GM18498 (cell line): Measurements from ENCODE around the gene UTP25.

Experiments
- ATAC-seq: cut with Tn5 transposase; IDR thresholded peaks from one replicate; pipeline ENCODE4 v1.9.1; 2021; ENCODE audit warnings: mild to moderate bottlenecking, moderate library complexity; ENCODE audit not compliant: unreplicated experiment

Gene UTP25

DNA sequence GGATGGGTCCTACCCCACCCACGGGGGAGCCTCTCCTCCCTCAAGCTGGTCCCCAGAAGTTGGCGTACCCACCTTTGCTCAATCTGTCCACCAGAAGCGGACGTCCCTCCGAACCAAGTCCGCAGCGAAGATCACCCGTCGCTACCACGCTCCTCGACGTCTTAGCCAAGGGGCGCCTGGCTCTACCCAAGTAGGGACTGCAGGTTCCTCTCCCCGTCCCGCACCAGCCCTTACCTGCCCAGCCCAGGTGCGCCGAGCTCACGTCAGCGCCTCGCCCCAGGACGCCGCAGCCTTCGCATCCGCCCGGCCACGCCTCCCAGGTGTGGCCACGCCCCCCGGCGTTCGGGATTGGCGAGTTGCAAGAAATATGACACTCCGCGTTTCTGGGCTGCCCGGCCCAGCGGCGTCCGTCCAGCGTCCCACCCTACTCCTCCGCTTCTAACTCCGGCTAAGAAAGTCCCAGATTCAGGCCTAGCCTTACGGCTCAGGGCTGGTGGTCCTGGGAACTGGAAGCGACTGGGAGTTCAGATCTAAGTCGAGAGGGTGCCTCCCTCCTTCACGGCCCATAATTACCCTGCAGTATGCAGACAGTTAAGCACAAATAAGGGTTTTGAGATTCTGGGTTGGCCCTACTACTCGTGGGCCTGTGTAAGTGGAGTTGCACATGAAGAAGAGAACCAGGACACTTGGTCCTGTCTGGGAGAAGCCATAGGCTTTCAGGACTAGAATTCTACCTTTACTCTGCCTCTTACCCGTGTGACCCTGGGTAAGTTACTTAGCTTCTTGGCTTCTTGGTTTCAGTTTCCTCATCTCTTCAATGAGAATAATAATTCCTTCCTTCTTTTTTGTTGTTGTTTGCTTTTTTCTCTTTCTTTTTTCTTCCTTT lies 21.7 kb upstream of the UTP25 start, which contains the start of gene IRF6:
TSS of gene IRF6 (minus strand) at position 268 of the 886 bp plus-strand sequence. CDS start 4,729 bp downstream, outside the sequence.
- peak; percentile 94 for ATAC-seq

DNA sequence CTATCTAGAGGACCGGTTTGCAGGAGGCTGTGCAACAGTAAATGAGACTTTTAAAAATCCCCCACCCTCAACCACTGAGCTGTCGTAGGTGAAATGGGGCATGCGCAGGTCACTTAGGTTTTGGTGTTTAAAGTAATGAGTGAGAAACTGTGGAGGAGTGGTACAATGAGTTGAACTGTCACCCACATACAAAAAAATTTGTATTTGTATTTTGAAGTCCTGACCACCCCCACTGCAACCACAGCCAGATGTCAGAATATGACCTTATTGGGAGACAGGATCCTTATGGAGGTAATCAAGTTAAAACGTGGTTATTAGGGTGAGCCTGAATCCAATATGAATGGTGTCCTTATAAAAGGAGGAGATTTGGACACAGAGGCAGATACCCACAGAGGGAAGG lies 20.3 kb upstream of the UTP25 start:
- ATAC-seq = no peak

DNA sequence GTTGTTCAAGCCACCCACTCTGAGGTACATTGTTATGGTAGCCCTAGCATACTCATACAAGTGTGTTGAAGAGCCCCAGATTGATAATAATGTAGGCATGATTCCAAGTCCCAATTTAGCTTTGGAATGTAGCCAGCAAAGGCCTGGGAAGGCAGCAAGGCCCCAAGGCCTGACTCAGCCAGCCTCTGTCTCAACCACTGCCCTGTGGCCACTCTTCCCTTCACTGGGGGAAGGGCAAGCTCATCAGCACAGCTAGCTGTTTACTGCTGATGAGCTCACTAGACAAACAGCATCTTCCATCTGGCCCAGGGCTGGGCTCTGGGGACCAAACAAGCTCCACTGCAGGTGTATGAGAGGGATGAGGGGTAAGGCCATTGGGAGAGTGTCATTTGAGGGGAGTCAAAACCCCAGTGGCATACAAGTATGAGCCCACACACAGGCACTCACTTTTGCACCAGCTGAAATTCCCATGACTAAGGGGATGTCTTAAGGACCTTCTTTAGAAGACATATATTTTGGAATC lies 19.7 kb upstream of the UTP25 start:
- ATAC-seq = no peak

DNA sequence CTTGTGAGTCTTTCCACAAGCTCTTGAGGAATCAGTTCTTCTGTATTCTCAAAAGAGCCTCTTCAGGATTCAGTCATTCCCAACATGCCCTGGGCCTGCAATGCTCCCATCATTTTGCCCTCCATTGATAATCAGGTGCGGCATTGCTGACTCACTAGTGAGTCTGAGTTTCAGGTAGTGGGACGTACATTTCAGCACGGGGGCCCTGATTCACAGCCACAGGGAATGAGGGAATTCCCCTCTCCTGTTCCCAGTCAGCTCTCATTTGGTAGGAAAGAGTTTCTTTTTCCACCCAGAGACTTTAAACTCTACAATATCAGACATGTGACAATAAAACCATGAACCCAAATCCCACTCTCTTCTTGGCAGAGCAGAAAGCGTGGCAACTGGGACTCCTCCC lies 18.2 kb upstream of the UTP25 start:
- ATAC-seq = no peak

DNA sequence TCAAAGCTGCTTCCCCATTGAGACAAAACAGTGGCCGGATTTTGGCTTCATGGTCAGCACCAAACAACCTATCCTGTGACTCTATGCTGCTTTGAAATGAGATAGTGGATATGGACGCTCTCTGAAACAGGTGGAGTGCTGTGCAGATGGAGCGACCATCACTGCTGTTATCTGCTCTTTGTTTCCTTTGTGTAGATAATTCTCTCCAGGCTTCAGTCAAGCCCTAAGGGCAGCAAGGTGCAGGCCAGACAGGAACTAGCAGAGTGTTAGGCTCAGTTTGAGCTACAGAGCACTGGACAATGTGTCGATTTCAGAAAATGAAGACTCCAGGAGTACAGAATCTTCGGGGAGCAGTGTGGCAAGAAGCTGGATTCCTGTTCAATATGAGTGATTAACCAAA lies 17.0 kb upstream of the UTP25 start:
- ATAC-seq = no peak

DNA sequence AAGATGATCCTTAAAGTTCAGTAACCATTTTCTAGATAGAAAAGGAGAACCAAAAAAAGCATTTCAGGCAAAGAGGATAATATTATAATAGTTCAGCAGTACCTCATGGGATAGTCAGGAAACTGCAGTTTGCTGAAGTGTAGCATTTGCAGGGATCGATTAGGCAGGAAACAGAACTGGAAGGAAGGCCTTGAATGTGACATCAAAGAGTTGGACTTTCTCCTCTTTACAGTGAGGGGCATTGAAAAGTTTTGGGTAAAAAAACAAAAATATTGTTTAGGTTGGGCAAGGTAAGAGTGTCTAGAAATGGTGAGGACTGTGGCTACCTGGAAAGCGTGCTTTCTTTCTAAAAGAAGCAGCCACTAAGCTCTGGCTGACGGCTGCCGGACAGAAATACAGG lies 13.9 kb upstream of the UTP25 start:
- no peak for ATAC-seq

DNA sequence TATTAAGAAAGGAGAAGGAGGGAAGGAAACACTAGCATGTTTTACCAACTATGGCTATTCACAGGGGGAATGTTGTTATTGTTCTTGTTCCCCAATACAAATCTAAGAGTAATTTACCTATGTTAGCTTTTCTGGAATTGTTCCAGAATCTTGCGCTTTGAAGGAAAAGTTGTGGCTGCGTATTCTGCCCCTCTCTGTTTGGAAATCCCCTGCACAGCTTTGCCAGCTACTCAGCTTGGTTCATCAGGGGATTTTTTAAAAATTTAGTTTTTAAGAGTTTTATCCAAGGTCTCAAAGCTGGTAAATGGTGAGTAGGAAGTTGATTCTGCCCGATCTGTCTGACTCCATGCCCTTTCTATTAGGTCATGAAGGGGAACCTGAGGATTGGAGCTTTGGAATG lies 12.3 kb upstream of the UTP25 start:
- no peak for ATAC-seq

DNA sequence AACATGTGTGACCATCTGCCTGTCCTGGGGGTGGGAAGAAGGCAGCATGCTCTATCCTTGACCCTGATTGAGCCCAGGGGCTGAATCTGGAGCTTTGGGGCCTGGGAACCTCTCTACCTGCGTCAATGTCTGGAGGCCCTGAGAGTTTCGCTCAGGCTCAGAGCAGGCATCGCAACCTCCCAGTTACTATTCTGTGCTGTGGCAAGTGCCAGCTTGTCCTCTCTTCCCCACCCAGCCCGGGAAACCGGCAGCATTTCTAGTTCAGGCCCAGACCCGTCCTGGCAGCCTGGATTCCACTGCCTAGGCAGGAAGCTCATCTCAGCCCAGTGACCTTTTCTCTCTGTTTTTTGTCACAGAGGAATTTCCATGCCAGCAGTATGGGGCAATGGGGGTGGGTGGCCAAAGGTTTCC lies 11.8 kb upstream of the UTP25 start:
- no peak for ATAC-seq

DNA sequence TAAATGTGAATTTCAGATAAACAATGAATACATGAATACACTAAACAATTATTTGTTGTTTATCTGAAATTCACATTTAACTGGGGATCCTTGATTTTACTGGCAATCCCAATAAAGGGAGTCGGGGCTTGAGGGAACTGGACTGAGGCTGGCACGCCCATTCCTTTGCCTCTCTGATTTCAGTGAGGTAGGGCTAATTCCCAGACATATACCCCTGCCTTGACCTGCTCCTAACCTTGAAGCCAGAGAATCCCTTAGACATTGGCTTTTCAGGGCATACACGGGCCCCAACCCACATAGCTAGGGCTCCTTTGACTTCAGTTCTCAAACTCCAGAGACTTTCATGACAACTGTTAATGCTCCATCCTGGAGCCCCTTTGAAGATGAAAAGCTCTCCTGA lies 10.8 kb upstream of the UTP25 start:
- ATAC-seq = no peak

DNA sequence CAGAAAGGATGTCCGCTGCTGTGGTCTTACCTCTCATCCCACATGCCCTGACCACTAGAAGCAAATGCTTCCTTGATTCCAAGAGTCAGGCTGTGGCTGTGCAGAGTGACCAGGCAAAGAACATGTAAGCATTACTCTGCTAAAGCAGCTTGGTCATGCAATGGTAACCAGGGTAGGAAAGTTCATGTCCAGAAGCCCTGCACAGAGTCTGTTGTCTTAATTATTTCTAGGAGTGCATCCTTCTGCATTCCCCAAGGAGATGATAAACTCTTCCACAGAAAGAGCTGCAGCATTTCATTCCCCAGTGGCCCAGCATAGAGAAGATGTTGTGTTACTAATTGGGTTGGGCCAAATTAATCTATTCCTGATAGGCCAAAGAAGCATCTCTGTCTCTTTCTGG lies 10.1 kb upstream of the UTP25 start:
- ATAC-seq = no peak

DNA sequence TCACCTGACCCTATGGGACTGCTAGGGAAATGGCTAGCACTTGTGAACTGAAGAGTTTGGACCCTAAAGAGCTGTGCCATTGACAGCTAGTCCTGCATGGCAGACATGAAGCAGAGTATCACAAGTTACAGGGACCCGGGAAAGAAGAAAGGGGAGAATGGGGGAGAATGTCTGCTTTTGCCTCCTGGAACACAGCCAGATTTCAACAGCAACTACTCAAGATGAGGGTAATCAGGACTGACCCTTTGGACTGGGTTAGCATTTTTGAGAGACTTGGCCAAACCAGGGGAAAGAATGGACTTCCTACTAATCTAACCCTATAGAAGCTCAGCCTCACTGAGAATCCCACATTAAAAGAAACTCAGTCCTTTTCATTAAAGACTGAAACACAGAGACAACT lies 8.7 kb upstream of the UTP25 start:
- no peak for ATAC-seq

DNA sequence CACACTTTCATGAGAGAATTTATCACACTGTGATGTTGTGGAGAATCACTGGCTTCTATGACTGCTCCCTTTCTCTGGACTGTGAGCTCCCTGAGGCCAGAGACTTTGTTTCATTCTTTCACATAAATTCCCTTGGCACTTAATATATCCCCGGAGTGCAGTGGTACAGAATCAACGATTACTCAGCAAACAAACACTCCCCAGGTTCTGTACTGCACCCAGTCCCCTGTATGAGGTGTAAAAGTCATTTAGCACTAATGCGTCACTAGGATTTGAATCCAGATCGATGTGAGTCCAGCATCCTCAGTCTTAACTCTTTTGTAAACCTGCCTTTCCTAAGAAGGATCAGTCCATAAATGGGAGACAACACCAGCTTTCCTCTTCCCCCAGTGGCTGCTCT lies 6.8 kb upstream of the UTP25 start:
- ATAC-seq = no peak

DNA sequence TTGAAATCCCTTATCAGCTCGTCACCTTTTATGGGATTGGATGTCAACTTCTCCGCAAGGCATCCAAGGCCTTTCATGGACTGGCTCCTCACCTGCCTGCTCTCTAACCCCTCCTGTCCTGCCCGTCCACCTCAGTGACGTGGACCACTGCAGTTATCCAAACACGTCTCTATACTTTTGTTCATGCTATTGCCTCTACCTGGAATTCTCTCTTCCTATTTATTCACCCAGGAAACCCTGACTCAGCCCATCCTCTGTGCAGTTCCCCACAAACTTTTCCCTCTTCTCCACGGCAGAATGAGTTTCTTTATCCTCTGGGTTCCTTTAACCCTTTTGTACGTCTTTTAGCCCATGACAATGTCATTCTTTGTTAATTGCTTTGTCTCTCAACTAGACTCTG lies 5.1 kb upstream of the UTP25 start:
- no peak for ATAC-seq

DNA sequence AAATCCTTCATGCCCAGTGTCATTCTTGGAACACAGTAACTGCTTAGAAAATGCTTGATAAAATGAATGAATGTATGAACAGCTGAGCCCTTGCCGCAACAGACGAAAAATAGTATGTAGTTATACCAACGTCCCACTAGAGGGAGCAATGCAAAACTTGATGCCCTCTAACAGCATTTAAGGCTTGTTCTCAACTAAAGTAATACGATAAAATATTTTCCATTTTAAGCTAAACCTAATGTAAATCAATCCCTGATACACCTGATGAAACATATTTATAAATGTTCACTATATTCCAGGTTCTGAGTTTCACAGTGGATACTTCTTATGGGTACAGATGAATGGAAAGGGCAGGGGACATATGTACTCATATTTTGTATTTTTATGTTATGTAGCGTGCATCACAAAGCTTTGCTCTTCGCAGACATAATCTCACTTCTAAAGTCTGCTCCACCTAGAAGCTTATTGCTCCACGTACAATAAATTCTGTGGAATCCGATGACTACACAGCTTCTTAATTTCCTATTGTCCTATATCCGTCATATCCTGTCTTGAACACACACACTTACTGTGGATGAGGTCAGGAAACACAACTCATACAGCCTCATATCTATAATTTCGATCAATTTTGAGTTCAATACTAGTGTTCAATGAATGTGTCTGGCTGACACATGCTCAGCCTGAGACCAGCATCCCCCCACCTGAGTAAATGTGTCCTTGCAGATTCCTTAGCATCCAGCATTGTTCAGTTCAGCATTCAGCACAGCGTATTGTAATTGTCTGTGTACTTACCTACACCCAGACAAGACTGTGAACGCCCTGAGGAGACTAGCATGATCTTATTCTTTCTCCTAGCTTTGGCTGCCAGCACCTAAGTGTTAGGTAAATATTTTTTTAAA lies 4.4 kb upstream of the UTP25 start:
- peak; percentile 36 for ATAC-seq

DNA sequence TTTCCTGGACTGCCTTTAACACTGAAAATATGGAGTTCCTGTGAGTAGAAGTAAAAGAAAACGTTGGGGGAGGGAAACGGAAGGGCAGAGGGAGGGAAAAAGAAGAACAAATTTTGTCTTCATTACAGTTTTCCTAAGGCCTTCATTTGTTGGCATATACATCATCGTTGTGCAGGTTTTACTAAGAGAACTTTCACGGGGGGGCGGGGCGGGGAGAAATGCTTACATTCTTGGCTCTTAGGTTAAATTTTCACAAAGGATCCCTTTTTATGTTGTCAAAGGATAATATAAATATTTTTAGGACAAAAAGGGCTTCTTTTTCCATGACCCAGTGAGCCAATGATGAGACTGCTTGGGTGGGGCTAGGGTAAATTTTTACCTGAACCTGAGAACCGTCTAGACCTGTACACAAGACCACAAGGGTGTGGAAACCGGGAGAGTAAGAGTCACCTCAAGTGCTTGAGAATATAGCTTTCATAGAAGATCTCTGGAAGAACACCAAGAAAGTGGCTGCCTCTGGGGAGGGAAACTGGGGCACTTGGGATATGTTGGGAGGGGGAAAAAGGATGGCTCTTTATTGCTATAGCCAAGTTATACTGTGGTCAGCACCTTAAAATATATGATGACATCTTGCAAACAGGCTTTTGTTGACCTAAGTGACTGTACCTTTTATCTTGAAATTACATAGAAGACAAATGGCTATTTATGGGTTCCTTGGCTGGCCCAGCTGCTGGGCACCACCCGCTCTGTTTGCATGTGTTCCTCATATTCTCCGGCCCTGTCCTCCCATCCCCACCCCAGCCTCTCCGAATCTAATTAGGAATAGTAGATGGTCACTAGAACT lies 2.0 kb upstream of the UTP25 start:
- no peak for ATAC-seq

DNA sequence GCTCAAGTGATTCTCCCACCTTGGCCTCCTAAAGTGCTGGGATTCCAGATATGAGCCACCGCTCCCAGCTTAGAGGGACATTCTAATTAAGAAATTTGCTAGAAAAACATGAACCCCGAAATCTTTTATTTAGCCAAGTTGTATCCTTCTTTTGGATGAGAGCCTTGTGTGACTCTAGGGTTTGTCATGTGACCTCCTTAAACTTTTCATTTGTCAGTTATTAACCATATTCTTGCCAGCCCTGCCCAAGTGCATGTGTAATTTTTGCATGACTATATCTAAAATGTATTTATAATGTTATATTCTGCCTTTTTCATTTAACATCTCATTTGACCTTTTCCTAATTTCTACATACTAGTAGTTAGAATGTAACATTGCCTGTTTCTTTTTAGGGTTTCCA lies 1.9 kb downstream of the UTP25 start:
- ATAC-seq = no peak

DNA sequence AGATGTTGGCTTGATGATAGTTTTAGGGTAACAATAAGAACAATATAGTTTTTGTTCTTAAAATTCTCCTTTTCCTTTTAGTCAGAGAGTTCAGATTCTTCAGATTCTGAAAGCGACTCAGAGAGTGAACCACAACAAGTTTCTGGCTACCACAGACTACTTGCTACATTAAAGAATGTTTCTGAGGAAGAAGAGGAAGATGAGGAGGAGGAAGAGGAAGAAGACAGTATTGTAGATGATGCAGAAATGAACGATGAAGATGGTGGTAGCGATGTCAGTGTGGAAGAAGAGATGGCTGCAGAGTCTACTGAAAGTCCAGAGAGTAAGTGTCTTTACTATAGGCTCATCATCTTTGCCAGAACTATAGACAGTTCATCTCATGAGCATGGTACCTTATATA lies 3.0 kb downstream of the UTP25 start:
- no peak for ATAC-seq

DNA sequence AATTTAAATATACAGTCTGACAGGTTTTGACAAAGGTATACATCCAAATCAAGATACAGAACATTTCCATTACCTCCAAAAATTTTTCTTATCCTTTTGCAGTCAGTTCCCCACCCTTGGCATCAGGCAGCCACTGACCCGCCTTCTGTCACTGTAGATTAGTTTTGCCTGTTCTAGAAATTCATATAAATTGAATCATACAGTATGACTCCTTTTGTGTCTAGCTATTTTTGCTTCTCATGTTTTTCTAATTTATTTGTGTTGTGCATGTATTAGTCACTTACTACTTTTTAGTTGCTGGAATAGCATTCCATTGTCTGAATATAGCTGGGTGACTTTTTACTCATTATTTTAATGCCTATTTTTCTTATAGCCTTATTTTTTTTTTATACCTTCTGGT lies 3.8 kb downstream of the UTP25 start:
- no peak for ATAC-seq

DNA sequence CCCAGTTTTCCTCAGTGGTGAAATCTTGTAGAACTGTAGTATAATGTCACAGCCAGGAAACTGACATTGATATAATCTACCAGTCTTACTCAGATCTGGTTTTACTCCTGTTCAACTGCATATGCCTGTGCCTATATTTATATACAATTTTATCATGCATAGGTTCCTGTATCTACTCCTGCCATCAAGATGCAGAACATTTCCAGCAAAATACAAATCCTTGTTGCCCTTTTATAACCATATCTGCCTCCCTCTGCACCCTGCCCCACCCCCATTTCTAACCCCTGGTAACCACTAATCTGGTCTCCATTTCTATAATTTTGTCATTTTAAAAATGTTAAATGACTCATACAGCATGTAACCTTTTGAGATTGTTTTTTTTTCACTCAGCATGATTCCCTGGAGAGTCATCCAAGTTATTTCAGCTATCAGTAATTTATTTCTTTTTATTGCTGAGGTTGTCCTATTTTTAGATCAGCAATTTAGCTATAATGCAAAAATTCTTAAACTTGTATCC lies 8.1 kb downstream of the UTP25 start:
- ATAC-seq = no peak

DNA sequence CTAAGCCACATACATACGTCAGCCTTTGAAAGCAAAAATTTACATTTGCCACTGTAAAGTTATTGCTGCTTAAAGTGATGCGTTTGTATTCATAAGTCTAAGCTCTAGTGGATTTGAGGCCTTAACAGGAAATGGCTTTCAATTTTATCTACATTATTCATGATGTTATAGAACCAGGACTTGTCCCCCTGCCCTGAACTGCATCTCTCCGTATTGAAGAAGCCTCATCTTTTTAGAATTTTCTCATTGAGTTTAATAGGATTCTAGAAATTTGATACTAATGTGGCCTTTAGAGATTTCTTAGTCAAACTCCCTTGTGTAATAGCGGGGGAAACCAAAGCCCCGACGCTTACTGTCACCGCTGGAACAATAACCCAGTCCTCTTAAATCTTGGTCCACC lies 9.9 kb downstream of the UTP25 start:
- no peak for ATAC-seq

DNA sequence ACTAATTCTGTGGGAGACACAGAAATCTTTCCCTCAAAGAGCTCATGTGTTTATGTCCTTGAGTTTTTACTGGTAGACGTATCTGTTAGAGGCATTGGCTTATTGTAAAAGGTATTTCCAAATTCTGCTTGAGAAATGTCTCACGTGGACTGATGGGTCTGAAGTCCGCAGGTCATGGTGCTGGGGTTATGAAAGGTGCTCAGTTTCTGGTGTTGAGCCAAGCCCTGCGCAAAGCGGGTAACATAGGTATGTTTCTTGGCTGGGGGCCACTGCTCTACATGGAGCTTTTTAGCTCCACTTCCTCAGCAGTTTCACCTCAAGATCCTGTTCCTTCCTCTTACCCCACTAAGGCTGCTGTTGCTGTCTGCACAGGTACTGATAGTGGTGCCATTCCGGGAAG lies 10.8 kb downstream of the UTP25 start:
- no peak for ATAC-seq
